SH-SY5Y (cell line): ENCODE data around the gene ALLC.

Experiments used
- GATA2 ChIP-seq: IDR thresholded peaks from 2 replicates; pipeline ENCODE4 v1.6.1; 2011; ENCODE audit warnings: mild to moderate bottlenecking, low read depth, low read length
- GATA3 ChIP-seq: IDR thresholded peaks from 2 replicates; pipeline ENCODE4 v1.6.1; 2011; ENCODE audit warnings: low read depth, mild to moderate bottlenecking, low read length, moderate library complexity

DNA sequence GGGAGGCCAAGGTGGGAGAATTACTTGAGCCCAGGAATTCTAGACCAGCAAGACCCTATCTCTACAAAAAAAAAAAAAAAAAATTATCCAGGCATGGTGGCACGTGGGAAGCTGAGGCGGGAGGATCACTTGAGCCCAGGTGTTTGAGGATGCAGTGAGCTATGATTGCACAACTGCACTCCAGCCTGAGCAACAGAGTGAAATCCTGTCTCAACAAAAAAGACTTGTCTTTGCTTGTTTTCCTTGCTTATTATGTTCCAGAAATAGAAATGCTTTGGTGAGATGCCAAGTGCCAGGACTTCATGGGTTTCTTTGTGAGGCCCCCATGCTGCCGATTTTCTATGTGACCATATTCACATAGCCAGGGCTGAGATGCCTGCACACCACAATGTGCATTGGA is 54.4 kb downstream of the ALLC start:
- TF ChIP-seq GATA3: no peak
- TF ChIP-seq GATA2: no peak
